EH (cell line): ENCODE measurements around the gene CD8B2.
"Not testable (repeated sequence)": the region's sequence is repeated elsewhere in the genome, so short reads cannot be mapped to it uniquely, and the experiment has no call there.

Experiments
- DNase-seq: peaks from one replicate; pipeline ENCODE4 v3.0.0-alpha.2; 2015; ENCODE audit warnings: low read depth

The CD8B2 gene

GRCh38 chr2:106511934-106512333, 24.8 kb downstream of the CD8B2 start:
- not testable (repeated sequence) for DNase-seq

DNA sequence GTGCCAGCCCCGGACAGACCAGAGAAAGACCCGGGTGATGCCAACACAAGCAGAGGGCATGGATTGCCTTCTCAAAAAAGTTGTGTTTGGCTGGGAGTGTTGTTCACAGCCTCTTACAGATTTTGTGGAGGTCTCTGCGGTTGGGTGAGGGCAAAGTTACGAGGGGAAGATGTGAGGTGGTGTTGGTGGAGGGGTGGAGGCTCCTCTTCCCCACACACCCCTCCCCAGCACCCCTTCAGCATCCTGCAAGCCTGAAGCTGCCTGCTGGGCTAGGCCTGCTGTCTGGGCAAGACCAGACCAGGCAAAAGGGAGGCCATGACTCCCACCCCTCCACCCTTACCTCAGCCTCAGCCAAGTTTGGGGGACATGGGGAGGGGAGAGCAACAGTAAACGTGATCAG, 26.2 kb downstream of the CD8B2 start:
- DNase-seq, result not testable (repeated sequence)

DNA sequence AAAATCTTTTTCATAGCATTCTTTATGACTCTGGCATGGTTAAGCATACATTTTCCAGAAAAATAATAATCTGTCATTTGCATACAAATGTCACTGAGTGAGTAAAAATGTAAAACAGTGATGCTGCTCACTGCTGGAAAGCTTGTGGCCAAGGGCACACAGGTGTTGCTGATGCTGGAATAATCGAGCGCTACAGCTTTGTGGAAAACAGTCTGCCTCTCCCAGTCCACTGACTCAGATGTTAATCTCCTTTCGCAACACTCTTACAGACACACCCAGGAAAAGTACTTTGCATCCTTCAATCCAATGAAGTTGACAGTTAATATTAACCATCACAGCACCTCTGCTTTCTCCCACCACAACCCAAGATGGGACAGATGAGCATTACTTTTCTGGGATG, 27.7 kb downstream of the CD8B2 start:
- DNase-seq, result not testable (repeated sequence)

GRCh38 chr2:106516436-106516835, 29.3 kb downstream of the CD8B2 start:
- no peak for DNase-seq

DNA sequence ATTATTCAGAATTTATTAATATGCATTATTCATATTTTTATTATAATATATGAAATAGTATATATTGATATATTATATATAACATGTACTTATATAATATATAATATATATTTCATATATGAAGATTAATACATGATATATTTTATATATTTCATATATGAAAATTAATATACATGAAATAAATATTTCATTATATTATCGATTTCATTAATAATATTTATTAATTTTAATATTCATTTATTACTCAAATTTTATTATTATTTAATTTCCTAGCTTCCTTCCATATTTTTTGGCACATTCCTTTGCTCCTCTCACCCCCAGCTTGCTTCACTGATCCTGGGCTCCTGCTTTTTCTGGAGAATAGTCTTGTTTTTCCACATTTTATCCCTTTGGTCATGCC, 29.7 kb downstream of the CD8B2 start:
- no peak for DNase-seq

DNA sequence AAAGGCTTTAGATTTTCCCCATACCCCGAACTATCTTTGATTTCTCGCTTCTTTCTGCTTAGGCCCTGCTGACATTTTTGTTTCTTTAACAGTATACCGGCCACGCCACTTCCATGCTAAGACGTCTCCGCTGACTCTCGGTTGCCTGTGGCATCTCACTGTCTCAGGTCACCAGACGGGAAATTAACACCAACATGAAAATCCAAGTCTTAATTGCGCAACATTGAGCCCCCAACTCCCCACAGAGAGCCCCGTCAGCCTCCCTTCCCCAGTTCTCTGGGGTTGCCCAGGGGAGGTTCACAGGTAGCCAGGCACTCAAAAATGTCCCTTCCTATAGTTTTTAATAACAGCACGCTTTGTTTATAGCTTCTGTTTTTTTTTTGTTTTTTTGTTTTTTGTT, 30.2 kb downstream of the CD8B2 start:
- DNase-seq, result no peak

- no peak for DNase-seq
Observed at GRCh38 chr2:106519767-106520166, 32.6 kb downstream of the CD8B2 start.

DNA sequence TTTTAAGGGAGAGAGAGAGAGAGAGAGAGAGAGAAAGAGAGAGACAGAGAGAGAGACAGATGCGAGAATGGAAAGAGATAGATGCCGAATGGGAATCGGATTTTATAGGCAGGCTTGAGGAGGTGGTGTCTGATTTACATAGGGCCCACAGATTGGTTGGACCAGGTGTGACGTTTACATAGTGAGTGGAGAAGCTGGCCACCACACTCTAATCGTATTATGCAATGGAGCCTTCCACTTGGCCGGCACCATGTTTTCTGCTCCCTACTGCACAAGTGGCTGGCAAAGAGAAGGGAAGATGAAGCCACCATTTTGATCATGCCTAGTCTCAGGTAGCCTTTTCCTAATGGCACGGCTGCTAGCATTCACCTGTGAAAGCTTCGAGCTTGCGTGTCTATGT, 33.9 kb downstream of the CD8B2 start:
- no peak for DNase-seq

DNA sequence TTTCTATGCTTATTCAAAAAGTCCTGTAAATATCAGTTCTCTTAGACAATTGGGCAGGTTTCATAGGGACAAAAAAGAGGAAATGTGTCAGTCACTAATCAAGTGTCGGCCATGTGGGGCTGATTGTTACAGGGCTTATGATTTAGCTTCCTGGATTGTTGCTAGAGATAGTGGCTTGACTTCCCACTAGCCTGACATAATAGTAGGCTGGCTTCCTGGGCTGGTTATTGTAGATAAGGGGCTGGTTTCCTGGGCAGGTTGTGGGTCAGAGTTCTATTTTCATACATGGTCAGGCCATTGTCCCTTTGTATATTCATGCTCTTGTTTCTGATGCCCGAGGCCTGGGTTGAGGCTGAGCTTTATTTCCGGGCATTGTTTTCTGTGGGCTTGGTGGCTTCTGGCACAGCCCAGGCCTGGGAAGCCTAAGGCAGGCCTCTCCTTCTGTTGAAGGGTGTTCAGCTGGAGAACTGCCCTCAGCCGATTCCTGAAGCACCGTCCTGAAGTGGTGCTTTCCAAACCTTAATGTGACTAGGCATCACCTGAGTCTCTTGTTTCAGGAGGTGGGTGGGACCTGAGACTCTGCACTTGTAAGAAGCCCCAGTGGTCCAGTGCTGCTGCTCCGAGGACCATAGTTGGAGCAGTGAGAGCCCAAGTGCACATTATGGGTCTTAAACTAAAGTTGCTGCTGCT, 37.0 kb downstream of the CD8B2 start:
- no peak for DNase-seq

- no peak for DNase-seq
Observed at GRCh38 chr2:106530866-106531265, 43.7 kb downstream of the CD8B2 start.

DNA sequence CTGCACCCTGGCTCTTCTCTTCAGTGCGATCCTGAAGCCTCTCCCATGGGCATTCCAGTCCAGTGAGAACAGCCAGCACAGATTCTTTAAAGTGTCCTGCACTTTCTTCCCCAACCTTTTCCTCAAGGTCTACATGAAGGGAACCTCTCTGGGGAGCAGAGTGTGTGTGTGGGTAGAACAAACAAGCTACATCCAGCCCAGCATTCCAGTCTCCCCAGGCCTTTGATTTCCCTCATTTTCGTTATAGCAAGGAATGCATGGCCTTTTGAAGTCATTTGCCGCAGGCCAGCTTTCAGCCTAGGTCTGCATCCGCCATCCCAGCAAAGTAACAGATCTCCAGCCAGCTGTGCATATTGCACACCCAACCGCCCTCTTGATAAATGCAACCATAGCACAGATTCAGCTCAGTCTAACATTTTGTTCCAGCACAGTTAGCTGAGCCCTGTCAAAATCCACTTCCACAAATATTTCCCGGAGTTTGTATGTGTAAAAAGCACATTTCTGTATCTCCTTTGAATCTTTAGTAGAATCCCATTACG, 44.6 kb downstream of the CD8B2 start:
- peak; percentile 2 for DNase-seq

GRCh38 chr2:106532236-106532635, 45.1 kb downstream of the CD8B2 start:
- DNase-seq, result no peak

DNA sequence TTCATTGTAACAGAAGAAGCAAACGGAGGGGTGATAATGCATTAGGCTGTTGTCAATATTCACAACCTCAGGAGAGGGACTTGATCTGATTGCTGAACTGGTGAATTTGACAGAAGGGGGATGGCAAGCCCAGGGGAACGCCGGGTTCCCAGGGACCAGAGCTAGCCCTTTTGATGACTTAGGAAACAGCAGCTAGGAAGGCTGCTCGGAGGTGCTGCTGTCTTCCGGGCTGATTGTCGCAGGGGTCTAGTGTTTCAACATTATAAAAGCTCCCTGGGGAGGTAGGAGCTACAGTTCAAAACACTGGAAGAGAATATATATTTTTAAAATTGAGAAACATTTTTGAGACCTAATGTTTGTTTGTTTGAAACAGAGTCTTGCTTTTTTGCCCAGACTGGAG, 47.3 kb downstream of the CD8B2 start:
- DNase-seq, result no peak

DNA sequence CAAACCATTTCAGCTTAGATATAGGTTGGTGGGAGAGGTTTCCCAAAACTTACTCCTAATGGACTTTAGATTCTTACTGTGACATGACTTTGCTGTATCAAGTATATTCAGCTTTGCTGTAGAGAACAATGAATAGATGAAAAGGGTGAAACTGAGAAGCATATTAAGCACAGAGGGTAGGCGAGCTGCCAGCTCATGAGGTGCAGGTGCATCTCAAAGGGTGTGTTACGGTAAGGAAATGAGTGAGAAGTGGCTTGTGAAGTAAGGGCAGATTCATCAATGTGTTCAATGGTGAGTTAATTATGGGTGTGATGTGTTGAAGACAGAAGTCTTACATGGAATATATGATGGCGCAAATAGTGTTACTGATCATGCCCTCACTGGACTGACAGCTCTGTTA, 49.3 kb downstream of the CD8B2 start:
- DNase-seq, result no peak

- DNase-seq, result no peak
Observed at GRCh38 chr2:106537047-106537446, 49.9 kb downstream of the CD8B2 start.

GRCh38 chr2:106537791-106538191, 50.6 kb downstream of the CD8B2 start:
- no peak for DNase-seq

- no peak for DNase-seq
Observed at GRCh38 chr2:106540886-106541285, 53.7 kb downstream of the CD8B2 start.

DNA sequence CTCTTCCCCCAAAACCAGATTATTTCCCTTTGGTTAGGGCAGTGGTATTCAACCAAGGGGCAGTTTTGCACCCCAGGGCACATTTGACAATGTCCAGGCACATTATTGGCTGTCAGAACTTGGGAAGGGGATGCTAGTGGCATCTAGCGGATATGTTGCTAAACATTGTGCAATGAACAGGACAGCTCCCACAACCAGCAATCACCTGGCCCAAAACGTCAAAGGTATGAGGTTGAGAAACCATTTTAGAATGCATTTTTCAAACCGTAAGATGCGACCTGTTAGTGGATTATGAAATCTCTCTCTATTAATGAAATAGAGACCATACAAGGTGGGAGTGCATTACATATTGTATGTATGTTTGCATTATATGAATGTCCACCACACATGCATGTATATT, 54.2 kb downstream of the CD8B2 start:
- DNase-seq, result no peak

GRCh38 chr2:106542746-106543359, 55.7 kb downstream of the CD8B2 start:
- DNase-seq, result peak; percentile 55

GRCh38 chr2:106545007-106545406, 57.8 kb downstream of the CD8B2 start:
- DNase-seq, result no peak

DNA sequence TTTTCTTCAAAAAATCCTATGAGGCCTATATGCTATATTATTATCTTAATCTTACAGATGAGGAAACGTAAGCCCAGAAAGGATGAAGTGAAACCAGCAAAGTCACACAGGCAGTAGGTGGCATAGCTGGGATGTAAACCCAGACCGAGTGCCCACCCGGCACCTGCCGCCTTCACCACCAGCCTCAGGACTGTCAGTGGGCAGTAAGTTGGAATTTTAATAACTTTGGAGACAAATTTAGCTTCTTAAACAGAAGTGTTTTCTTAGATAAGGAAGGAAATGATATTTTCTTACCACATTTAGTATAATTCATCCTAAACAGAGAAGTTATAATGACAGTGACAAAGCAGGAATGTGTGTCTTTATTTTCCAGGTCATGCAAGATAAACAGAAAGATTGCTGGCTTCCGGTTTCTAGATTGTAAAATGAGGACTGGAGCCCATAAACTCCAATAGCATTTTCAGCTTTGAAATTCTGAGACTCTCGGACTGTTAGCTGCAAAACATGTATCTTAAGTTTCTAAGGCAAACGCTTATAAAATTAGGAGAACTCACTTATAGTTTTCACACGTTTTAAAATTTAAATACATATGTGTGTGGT, 59.3 kb downstream of the CD8B2 start:
- no peak for DNase-seq

- DNase-seq, result peak; percentile 3
Observed at GRCh38 chr2:106547164-106547903, 60.2 kb downstream of the CD8B2 start.
